Upper lobe of left lung (tissue), 6 donors: ENCODE measurements around the gene DFFA. TPM values are rescaled to one million over a fixed set of nuclear protein-coding genes. Genes with fewer than 3 reads are reported as not detected.

Experiments
- ATAC-seq, 2 donors: fragments of 200-7000 bp; cut with Tn5 transposase; one replicate each; pipeline ENCODE4 v1.9.1; 2022; ENCODE audit warnings: mild to moderate bottlenecking in 2 of 2, moderate library complexity in 2 of 2; ENCODE audit not compliant: low FRiP score in 2 of 2
- DNase-seq, 2 donors: peaks; one replicate each; pipeline ENCODE4 v3.0.0-alpha.2; 2019 to 2020
- H3K27ac ChIP-seq, 4 donors: fragments of 200-600 bp; sonication (generic); one replicate each; pipeline ENCODE4 v1.5.1; 2016 to 2019
- H3K27me3 ChIP-seq, 4 donors: fragments of 200-600 bp; sonication (generic); one replicate each; pipeline ENCODE4 v1.5.1; 2017 to 2019
- H3K36me3 ChIP-seq, 4 donors: fragments of 200-600 bp; sonication (generic); one replicate each; pipeline ENCODE4 v1.5.1; 2016 to 2019
- H3K4me1 ChIP-seq, 4 donors: fragments of 200-600 bp; sonication (generic); one replicate each; pipeline ENCODE4 v1.5.1; 2018 to 2019
- H3K4me3 ChIP-seq, 4 donors: fragments of 200-600 bp; sonication (generic); one replicate each; pipeline ENCODE4 v1.5.1; 2017 to 2019; ENCODE audit warnings: mild to moderate bottlenecking in 2 of 4, moderate library complexity in 1 of 4
- H3K9me3 ChIP-seq, 4 donors: fragments of 200-600 bp; sonication (generic); one replicate each; pipeline ENCODE4 v1.5.1; 2018 to 2019
- EP300 ChIP-seq, 4 donors: sonication (generic); formaldehyde crosslinking; IDR thresholded peaks; one replicate each; pipeline ENCODE4 v1.5.1; 2017; ENCODE audit warnings: antibody characterized with exemption in 4 of 4, control low read depth in 2 of 4
- POLR2A ChIP-seq, 4 donors: fragments of 450-650 bp; IDR thresholded peaks; one replicate each; pipeline ENCODE4 v1.5.1; 2016 to 2017; ENCODE audit warnings: antibody characterized with exemption in 4 of 4, mild to moderate bottlenecking in 2 of 4
- POLR2AphosphoS5 ChIP-seq, 2 donors: sonication (generic); formaldehyde crosslinking; IDR thresholded peaks; one replicate each; pipeline ENCODE4 v1.5.1; 2017; ENCODE audit warnings: antibody characterized with exemption in 2 of 2
- WGBS, 2 donors: methylation state at CpG; one replicate each; pipeline ENCODE4 v1.1.5; 2017 to 2018; 5-methylcytosine and 5-hydroxymethylcytosine counted together
- total RNA-seq, 6 donors: library from RNA; depleted of rRNA in 4 of 6; stranded (reverse); fragments of >200 nt in 4 of 6; gene quantifications; one replicate each; pipeline versions ENCODE4 v1.1.0 to v1.2.1, GENCODE V29; 2016 to 2021
- TF ChIP-seq, protein P1 (sequence below), 6 experiments: fragments of 450-650 bp in 4 of 6; fragments of 200-600 bp in 2 of 6; sonication (generic) in 2 of 6; IDR thresholded peaks; one replicate each; pipeline ENCODE4 v1.5.1; 2016 to 2019; ENCODE audit warnings: antibody characterized with exemption in 6 of 6
- donor health status: DM: no; HTN: no; CAD: no; lungs with moderate emphysema.
- donor health status: DM: no; HTN: yes; CAD: no; lungs with severe emphysema.

Gene DFFA
- total RNA-seq: 10 to 100 TPM; 15.8 to 37.2 (median 22.9) TPM

DNA sequence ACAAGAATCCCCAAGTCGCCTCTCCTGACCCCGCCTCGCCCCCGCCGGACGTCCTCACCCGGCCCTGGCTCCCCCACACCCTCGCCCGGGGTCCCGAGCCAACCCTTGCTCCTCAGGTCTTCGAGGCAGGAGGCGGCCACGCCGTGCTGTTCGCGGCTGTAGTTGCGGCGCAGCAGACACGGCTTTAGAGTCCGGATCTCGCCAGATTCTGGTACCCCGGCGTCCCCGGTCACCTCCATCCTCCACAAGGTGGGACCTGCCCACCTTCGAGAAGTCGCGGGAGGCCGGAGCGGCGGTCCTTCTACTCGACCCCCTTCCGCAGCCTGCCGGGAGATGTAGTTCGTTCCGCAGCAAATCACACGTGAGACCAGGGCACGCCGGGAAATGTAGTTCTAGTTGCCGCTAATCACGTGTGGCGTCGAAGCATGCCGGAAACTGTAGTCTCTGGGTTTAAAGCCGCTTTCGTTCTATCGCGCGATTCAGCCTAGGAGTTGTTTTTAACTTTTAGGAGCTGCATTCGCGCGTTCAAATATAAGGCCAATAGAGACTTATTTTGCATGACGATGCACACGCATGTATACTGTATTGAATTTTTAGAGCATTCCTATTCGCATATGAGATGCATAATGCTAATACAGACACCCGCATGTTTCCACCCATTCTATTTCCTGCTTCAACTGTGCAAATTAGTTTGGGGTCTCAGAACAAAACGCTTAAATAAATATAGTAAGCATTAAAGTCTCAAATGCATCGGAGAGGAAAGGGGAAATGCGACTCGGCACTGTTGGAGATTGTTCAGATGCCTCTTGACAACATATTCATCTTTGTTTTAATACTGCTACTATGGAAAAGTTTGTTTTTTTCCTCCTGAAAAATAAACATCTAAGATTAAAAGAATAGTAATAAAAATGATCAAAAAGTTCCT is at the start of gene DFFA:
Gene DFFA, minus strand, starts transcription at position 310 of the 925 bp plus-strand sequence. Its CDS starts 71 bp downstream, at position 239.
- peak within 1 kb of the TSS; percentile 74 to 86 (median 82) for H3K4me3 ChIP-seq
- peak; percentile 91 to 96 for DNase-seq
- peak within 1 kb of the TSS; percentile 50 to 85 (median 69) for H3K27ac ChIP-seq
- peaks cover 7 to 19% (median 13%) of the 10 kb centered on the region in 4 donors for H3K36me3 ChIP-seq
- peak; percentile 93 to 94 for ATAC-seq
- 2% methylated on average over 32 to 54 of the region's 59 CpGs for WGBS, 2 donors
- H3K4me1 ChIP-seq: peaks cover 19 to 45% (median 30%) of the 10 kb centered on the region in 4 donors
- TF ChIP-seq POLR2AphosphoS5 (IDR thresholded peaks at IDR 0.05): peak; percentile 89 to 91
- peak in 2 of 4 donors; percentile 53 to 59 for TF ChIP-seq POLR2A (IDR thresholded peaks at IDR 0.05)
- TF ChIP-seq, protein P1, sequence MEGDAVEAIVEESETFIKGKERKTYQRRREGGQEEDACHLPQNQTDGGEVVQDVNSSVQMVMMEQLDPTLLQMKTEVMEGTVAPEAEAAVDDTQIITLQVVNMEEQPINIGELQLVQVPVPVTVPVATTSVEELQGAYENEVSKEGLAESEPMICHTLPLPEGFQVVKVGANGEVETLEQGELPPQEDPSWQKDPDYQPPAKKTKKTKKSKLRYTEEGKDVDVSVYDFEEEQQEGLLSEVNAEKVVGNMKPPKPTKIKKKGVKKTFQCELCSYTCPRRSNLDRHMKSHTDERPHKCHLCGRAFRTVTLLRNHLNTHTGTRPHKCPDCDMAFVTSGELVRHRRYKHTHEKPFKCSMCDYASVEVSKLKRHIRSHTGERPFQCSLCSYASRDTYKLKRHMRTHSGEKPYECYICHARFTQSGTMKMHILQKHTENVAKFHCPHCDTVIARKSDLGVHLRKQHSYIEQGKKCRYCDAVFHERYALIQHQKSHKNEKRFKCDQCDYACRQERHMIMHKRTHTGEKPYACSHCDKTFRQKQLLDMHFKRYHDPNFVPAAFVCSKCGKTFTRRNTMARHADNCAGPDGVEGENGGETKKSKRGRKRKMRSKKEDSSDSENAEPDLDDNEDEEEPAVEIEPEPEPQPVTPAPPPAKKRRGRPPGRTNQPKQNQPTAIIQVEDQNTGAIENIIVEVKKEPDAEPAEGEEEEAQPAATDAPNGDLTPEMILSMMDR (IDR thresholded peaks at IDR 0.05): no peak
- peak in 1 of 4 donors; percentile 62 for TF ChIP-seq EP300 (IDR thresholded peaks at IDR 0.05)
- H3K27me3 ChIP-seq: no peaks in the 10 kb centered on the region
- no peaks in the 10 kb centered on the region for H3K9me3 ChIP-seq

DNA sequence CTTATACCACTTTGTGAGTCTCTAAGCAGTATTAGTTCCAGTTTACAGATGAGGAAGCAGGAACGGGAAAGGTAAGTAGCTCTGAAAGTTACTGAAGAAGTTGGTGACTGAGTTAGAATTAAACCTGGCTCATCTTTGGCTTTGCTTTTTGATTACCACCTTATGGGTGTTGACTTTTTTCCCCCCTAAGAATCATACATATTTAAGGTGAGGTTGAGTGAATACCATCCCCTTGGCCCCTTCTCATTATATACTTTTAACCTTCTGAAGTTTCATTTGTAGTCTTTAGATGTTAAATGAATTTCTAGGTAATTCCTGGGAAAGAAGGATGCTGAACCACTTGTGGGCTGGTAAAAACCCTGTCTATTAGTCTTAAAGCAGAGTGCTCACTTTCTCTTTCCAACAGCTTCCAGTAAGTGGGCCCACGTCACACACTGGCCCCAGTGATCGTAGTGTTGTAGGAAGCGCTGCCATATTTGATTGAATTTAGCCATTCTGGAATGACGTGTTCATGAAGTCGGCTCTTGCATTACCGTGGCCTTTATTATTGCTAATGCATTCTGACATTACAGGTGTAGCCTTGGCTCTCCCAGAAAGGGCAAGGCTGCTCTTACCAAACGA is 49.3 kb upstream of the DFFA start:
- no peaks in the 10 kb centered on the region for H3K9me3 ChIP-seq
- no peaks in the 10 kb centered on the region for H3K27me3 ChIP-seq
- DNase-seq (no peak), ATAC-seq (no peak)
- H3K4me1 ChIP-seq: peaks cover 19 to 49% (median 36%) of the 10 kb centered on the region in 4 donors
- no peaks in the 10 kb centered on the region for H3K36me3 ChIP-seq
- no peak overlapping the region for H3K4me3 ChIP-seq
- H3K27ac ChIP-seq: peak overlapping the region in 2 of 4 donors; percentile 58 to 65
- WGBS, 2 donors: 85 to 92% methylated on average over 8 of the region's 8 CpGs
- TF ChIP-seq POLR2AphosphoS5 (IDR thresholded peaks at IDR 0.05) (no peak), EP300 (IDR thresholded peaks at IDR 0.05) (no peak), POLR2A (IDR thresholded peaks at IDR 0.05) (no peak)
- TF ChIP-seq, protein P1 (IDR thresholded peaks at IDR 0.05): no peak

- DNase-seq: no peak
- Histone ChIP-seq H3K27ac (peak overlapping the region in 1 of 4 donors; percentile 65), H3K4me1 (peaks cover 20 to 56% (median 41%) of the 10 kb centered on the region in 4 donors), H3K36me3 (no peaks in the 10 kb centered on the region), H3K9me3 (no peaks in the 10 kb centered on the region), H3K4me3 (no peak overlapping the region), H3K27me3 (no peaks in the 10 kb centered on the region)
- no peak for ATAC-seq
- no peak for TF ChIP-seq POLR2AphosphoS5 (IDR thresholded peaks at IDR 0.05)
- TF ChIP-seq, protein P1 (IDR thresholded peaks at IDR 0.05): no peak
- WGBS, 2 donors: 86 to 87% methylated on average over 1 of the region's 1 CpG
Observed at GRCh38 chr1:10520952-10521351, 48.6 kb upstream of the DFFA start.

- no peaks in the 10 kb centered on the region for H3K27me3 ChIP-seq
- ATAC-seq (no peak), DNase-seq (no peak)
- H3K9me3 ChIP-seq: no peaks in the 10 kb centered on the region
- H3K27ac ChIP-seq: peak overlapping the region in 1 of 4 donors; percentile 61
- TF ChIP-seq EP300 (IDR thresholded peaks at IDR 0.05) (no peak), POLR2AphosphoS5 (IDR thresholded peaks at IDR 0.05) (no peak), POLR2A (IDR thresholded peaks at IDR 0.05) (no peak)
- TF ChIP-seq, protein P1 (IDR thresholded peaks at IDR 0.05): no peak
- 95 to 97% methylated on average over 6 of the region's 6 CpGs for WGBS, 2 donors
- no peak overlapping the region for H3K4me3 ChIP-seq
- H3K36me3 ChIP-seq: no peaks in the 10 kb centered on the region
- peaks cover 24 to 61% (median 46%) of the 10 kb centered on the region in 4 donors for H3K4me1 ChIP-seq
Observed at GRCh38 chr1:10520497-10520896, 48.2 kb upstream of the DFFA start.
